GM18520 (cell line): ENCODE data around the gene PBX3.
"Not testable (repeated sequence)": the region's sequence is repeated elsewhere in the genome, so short reads cannot be mapped to it uniquely, and the experiment has no call there.

ENCODE experiments used
- ATAC-seq: cut with Tn5 transposase; IDR thresholded peaks from one replicate; pipeline ENCODE4 v1.9.1; 2021; ENCODE audit not compliant: unreplicated experiment

The PBX3 gene

DNA sequence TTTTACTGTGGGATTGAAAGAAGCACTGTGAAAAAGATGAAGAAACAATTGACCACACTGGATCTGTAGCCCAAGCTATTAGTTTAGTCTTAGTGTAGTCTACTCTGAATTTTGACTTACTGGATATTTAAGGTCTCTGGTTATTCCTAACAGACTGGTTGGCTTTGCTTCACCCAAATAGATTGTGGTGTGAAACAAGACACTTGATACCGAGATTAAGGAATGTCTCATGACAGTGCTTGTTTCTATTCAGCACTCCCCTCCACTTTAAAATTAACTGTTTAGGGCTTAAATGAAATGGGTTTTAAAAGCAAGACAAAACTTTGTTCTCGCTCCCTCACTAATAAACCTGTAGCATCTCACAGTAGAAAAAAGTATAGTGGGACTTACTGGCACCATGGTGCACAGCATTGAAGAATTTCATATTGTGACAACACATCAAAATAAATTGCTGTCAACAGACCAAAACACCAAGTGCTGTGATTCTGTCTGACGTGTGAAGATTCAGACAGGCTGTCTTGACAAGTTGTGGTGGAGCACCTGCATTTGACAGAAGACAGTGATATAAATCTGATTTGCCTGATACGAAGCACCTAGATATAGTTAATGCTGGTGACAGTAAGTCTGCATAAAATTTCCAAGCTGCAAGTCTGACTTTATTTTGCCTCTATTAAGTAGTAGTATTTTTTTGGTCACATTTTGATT, 73.1 kb downstream of the PBX3 start:
- ATAC-seq, result no peak

DNA sequence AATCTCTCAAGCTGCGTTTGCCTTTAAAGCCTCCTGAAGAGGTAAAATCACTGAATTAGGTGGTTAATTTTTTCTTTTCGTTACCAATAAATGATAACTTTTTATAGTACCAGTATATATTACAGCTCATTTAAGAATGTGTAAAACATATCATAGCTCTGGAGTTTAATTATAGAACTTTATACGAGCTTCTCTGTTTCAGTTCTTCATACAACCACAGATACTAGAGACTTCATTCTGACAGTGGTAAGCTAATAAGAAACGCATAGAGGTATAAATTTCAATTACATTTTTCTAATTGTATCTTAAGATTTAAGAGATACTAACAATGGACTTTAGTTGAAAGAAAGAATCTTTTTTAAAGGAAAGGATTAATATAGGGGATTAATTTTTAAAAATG, 73.9 kb downstream of the PBX3 start:
- no peak for ATAC-seq

DNA sequence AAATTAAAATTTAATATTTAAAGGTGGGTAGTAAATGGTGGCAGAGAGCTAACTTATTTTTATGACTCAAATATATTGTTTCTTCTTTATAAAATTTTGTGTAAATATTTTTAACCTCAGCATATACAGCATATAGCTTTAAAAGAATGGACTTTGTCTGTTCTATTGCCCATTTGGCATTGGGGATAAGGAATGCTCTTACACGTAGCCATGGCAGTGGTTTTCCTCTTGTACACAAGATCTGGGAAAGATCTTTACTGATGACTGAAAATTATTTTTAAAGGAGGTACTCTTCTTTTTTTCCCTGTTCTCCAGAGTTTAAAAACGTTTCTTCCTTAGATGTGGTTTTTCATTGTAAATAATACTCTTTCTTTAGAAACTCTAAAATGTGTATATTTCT, 75.0 kb downstream of the PBX3 start:
- ATAC-seq, result no peak

DNA sequence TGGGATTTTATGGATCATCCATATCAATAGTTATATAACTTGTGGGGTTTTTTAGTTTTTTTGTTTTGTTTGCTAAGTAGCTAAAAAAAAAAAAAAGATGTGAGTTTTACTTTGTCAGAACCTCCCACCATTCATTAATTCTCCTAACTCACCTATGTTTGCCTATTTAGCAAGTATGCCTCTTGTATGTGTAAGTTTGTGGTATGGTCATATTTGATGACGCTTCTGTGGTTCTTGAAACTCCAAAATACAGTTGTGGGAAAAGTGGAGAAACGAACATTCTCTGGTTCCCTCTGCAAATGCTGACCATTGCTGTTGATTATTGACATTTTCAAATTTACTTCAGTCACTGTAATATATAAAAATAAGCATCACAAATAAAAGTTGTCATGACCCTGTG, 75.7 kb downstream of the PBX3 start:
- ATAC-seq, result no peak

DNA sequence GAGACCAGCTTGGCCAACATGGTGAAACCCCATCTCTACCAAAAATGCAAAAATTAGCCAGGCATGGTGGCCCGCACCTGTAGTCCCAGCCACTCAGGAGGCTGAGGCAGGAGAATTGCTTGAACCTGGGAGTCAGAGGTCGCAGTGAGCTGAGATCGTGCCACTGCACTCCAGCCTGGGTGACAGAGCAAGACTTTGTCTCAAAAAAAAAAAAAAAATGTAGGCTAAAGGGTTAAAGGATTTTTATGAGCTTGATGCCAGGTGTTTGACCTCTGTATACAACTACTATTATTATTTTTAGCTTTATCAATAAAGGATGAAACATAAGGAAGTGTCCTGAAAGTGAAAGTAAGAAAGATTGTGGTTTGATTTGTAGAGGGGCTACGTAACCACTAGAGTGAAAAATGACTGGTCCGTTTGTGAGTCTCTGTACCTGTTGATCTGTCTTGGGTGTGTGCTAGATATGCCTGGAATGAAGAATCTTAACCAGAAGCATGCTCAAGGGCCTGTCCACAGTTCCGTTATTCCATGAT, 76.8 kb downstream of the PBX3 start:
- not testable (repeated sequence) for ATAC-seq

DNA sequence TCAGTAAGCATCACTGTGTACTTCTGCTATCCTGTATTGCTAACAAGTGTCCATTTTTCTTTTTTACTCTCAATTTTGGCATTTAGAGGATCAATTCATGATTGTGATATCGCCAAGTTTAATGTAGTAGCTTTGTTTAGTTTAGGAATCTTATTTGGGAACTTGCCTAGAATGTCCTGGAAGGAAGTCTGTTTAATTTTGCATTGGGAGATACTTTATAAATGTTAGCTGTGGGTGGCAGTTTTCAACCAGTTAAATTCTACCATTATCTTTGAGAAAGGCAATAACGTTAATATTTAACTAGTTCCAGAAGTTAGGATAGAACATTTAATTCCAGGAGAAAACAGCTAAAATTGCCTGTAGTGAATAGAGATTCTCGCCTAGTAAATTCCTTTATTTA, 78.6 kb downstream of the PBX3 start:
- ATAC-seq, result no peak

DNA sequence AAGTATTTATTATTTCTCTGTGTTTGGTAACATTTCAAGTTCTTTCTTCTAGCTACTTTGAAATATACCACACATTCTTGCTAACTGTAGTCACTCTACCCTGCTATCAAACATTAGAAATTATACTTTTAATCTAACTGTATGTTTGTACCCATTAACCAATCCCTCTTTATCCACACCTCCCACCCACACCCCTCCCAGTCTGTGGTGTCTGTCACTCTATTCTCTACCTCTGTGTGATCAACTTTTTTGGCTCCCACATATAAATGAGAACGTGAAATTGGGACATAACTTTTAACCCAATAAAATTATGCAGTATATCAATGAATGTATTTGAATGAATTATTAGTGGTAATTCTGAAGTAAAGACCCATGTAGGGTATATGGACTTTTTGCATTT, 79.7 kb downstream of the PBX3 start:
- ATAC-seq, result no peak

DNA sequence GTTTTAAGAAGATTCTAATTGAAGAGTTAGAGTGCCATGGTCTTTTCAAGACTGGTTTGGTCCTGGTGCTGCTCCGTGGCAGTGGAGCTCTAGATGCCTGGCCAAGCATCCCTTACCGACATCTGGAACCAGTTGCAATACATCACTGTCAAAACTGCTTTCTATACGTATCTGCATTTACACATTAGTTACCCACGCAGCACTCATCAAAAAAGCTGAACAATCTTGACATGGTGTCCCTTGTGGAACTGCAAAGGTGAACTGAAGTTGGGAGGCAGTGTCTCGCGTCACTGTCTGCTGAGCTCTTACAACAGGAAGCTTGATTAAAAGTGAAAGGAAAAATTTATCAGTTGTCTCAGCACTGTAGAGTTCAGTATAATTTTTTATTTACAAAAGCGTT, 82.6 kb downstream of the PBX3 start:
- ATAC-seq, result peak; percentile 61

DNA sequence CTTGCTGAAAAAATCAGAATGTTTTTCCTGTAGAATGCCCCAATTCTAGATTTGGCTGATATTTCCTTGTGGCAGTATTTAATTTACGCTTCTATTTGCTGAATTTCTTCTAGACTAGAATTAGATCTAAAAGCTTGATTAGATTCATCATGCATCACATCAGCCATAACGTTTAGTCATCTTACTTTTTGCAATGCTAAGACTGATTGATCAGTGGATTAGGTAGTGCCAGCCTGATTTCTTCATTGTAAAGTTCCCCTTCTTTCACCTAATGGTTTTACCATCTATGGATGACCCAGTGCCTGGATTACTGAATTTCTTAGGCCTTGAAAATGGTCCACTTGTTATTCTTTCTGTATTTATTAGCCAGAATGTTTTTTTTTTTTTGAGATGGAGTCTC, 83.9 kb downstream of the PBX3 start:
- ATAC-seq, result no peak

DNA sequence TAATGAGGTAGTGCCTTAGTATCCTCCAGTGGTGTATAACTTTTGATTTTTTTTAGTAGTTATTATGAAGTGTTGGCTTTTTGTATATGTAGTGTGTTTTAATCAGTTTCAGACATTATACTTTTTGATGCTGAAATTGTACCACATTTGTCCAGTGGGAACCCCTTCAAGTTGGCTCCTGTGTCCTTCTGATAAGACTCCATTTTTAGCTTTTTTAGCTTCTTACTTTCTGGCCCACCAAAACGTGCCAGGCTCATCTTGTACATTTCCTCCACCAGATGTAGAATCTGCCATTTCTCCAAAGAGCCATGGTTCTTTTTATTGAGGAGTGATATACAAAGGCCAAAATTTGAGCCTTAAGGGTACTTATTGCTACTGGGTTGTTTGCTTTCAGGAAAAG, 84.4 kb downstream of the PBX3 start:
- ATAC-seq, result no peak

DNA sequence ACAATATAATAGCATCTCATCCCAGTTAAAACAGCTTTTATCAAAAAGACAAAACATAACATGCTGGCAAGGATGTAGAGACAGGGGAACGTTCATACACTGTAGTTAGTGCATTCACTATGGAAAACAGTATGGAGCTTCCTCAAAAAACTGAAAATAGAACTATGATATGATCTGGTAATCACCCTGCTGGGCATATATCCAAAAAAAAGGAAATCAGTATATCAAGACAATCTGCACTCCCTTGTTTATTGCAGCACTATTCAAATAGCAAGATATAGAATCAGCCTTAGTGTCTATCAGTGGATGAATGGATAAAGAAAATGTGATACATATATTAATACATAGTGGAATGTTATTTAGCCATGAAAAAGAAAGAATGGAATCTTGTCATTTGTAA, 88.5 kb downstream of the PBX3 start:
- no peak for ATAC-seq

DNA sequence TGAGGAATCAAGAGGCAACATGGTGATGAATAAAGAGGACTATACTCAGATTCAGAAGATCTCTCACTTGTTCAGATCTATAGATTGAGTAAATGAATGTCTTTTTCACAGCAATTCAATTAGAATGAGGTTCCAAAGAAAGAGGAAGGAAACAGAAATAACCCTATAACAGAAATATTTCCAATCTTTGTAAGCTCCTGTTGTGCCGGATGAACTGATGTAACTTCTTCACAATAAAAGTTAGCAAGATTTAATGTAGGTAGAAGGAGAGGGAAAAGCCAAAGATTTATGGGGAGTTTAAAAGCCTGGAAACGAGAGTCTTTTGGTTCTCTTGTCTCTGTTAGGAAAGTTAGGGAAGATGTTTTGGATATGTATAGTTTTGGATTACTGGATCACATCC, 92.1 kb downstream of the PBX3 start:
- ATAC-seq, result no peak

DNA sequence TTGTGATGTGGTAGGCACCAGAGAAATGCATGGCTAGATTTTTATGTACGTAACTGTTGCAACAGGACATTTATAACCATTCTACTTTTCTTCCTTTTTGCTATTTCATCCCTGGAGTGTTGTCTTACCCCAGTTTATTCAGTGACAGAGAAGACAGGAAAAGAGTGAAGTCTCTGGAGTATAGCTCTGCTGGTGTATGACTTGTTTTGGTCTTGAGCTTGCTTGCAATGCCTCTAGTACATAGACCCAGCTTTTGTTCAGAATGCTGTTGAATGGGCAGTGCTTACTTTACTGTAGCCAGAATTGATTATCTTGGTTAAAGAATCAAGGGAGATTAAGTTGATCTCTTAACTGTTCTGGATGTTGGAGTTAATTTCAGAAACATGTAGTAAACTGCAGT, 94.3 kb downstream of the PBX3 start:
- no peak for ATAC-seq

DNA sequence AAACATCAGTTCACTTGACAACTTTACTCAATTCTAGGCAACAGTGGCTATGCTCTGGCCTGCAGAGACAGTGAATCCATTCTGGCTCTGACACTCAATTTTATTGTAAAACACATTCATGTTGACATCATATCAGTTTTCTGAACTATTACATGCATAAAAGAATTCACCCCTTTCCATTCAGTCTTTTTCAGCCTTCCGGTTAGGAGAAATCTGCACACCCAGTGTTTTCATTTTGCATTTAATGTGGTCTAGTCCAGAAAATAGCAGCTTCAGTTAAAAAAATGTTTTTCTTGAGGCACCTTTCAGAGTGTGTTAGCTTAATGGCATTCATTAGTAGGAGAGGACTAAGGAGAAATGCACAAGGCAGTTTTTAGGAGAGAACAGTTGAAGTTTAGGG, 95.1 kb downstream of the PBX3 start:
- ATAC-seq, result no peak

DNA sequence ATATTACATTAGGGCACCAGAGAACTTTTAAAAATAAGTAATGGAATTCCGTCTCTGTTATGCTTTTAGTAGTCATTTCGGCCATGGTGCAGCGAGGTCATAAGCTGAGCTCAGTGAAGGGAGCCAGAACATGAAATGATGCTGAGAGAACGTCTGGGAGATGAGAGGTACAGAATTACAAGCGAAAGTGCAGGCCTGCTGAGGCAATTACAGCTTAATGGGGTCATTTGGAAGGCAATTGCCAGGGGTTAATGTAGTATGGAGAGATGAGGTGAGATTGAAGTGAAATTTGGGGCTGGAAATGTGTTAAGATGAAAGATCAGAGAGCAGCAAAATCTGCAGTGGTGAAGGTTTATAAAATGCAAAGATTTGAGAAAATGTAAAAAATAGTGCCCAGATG, 96.5 kb downstream of the PBX3 start:
- no peak for ATAC-seq

DNA sequence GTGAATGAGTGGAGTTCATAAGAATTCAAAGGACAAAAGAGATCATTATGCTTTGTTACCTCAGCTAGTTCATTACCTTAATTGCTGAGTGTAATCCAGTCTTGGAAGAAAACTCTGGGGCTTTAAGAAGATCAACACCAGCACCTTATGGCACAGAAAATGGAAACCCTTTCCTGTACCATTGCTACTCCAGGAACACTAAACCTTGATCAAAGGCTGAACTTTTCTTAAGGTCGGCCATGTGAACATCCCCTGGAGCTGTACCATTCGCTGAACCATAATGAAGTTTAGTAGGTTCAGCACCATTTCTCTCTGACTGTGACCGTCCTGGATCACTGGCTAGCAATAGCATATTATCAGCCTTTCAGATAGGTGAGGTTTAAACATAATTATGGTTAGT, 97.4 kb downstream of the PBX3 start:
- no peak for ATAC-seq

DNA sequence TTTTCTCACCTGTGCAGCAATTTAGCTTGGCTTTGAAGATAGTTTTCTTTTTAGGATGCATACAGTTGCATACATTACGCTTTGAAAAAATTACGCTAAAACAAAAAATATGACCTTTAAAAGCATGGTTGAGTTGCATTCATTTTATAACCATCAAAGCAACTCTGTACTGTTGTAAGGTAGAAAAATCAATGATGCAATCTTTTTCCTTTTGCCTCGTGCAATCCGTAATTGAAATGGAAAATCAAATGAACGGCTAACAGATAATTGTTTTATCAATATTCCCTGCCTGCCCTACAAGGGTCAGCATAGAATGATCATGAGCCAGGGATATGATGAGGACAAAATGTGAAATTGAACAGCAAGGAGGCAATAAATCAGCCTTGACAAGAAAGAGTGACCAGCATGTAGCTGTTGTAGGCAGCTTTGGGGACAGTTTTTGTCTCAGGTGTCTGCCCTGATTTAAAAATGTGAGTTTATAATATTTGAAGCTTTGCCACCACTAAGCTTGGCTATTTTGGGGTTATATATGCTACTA, 98.2 kb downstream of the PBX3 start:
- ATAC-seq, result no peak

DNA sequence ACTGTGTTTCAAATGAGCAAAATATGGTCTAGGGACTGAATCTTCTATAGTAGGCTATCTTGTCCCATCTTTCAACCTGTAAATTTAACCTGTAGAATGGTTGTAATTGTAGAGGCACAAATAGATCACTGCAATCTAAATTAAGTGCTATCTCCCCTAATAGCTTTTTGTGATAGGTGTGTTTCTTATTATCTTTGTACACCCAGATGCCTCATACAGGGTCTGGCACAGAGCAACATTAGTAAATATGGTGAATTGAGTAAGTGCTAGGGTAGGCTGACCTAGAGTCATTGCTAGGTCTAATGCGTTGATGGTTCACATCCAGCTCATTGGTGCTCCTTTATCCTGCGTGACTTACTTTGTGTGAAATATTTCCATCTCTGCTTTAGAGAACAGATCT, 100.6 kb downstream of the PBX3 start:
- ATAC-seq, result no peak

DNA sequence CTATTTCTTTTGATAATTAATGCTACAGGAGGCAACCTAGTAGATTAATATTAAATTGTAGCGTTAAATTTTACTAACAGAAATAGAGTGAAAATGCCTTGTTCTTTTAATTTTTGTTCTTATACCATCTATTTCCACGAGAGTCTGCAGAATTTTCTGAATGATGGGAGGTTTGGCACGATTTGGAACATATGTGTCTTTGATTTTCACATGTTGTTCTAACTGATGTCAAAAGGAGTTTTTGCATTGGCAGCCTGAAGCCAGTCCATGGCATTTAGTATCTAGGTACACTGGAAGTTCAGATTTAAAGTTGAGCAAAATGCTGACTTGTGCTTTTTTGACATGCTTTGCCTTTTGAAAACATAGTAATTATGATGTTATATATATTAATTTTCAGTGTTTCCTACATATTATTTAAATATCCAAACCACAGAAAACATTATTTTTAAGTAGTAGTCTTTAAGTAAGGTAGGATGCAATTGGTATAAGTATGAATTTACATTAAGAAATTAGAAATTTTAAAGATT, 103.0 kb downstream of the PBX3 start:
- ATAC-seq, result no peak

DNA sequence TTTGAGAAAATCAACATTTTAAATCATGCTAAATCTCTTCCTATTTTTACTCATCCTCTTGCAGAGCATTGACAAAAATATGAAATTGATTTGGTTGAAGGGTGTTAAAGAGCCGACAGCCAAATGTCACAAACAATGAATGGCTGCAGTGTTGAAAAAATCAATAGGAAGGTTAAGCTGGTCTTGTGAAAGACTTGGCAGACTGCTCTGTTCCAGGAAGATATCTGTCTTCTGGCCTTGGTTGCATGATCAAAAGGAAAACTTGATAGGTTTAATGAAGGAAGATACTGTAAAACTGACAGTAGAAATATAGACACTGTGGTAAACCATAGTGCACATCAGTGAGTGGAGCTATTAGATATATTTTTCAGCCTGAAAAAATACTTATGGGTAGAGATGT, 103.6 kb downstream of the PBX3 start:
- no peak for ATAC-seq

DNA sequence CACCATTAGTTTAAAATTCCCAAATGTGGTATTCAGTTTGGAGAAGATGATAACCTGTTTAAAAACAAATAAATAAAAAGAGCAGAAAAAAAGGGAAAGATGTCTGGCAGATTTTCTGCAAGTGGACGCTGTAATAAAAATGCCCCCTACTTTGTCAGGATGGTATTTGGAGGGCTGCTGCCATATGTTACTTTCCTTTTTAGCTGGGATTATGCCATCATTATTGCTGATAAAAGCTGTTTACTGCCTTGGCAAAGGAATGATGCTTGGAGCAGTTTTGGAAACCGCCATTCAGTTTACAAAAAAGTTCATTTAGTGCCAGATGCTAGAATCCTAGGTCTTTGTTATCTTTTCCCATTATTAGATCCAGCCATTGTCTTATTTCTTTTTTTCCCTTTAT, 104.8 kb downstream of the PBX3 start:
- ATAC-seq, result no peak

DNA sequence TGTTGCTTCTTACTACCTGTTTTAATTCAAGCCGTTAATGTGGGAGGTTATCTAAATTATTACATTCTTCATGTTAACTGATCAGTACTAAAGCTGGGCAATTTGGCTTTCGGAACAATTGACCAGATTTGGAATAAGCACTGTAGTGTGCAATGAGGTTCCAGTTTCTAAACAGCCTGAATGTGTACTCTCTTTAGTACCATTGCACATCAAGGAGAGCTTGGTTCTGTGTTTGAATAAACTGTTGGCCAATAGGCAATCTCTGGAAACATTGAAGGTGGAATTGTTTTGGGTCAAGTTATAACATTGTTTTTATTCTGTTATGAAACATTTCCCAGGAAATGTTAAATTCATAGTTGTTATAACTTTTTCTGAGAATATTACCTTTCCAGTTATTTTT, 105.2 kb downstream of the PBX3 start:
- no peak for ATAC-seq
